G401.6 (cell line): ENCODE data around the gene DEFB129.
"Not testable (repeated sequence)": the region's sequence is repeated elsewhere in the genome, so short reads cannot be mapped to it uniquely, and the experiment has no call there.

Experiments used
- FAIRE-seq: peaks from 2 replicates; lab custom pipeline; 2012; peaks lifted over from hg19 to GRCh38; lab: Jason Lieb, UNC

DEFB129 gene, protein sequence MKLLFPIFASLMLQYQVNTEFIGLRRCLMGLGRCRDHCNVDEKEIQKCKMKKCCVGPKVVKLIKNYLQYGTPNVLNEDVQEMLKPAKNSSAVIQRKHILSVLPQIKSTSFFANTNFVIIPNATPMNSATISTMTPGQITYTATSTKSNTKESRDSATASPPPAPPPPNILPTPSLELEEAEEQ

GRCh38 chr20:226958-227357 lies at the start of gene DEFB129:
Gene DEFB129, plus strand, starts transcription at chr20:227258. Its CDS starts 31 bp downstream, at chr20:227289.
- FAIRE-seq, result no peak

DNA sequence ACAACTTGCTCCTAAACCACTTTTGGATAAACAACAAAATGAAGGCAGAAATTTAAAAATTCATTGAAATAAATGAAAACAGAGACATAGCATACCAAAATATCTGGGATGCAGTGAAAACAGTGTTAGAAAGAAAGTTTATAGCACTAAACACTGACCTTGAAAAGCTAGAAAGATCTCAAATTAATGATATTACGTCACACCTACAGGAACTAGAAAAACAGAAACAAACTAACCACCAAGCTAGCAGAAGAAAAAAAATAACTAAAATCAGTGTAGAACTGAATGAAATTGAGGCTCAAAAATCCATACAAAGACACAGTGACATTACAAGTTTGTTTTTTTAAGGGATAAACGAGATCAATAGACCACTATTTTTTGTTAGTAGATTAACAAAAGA lies 42.8 kb upstream of the DEFB129 start:
- FAIRE-seq, result no peak

- FAIRE-seq, result no peak
Measured at GRCh38 chr20:187733-188132, 39.3 kb upstream of the DEFB129 start.

DNA sequence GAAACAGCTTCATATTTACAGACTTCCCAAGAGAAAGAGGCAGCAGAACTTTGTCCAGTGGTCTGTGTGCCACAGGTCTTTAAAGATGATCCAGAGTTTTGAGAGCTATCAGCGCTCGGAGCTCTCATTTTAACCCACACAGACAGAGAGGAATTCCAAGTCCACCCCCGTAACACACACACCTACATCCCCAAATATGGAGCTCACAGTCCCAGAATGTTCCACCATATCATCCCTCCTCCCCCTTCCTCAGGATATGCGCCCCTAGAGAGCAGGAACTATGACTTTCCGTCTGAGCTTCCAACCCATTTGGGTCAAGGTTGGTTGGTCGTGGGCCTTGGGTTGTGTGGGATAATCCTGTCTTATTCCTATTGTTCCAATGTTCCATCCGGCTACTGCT lies 37.4 kb upstream of the DEFB129 start, which contains the start of gene DEFB128:
DEFB128 (minus strand) TSS at position 101 of the 400 bp plus-strand sequence; CDS start at position 13, 88 bp downstream.
- no peak for FAIRE-seq

- no peak for FAIRE-seq
Measured at GRCh38 chr20:198225-198624, 28.8 kb upstream of the DEFB129 start.

- FAIRE-seq, result no peak
Measured at GRCh38 chr20:199996-200395, 27.1 kb upstream of the DEFB129 start.

DNA sequence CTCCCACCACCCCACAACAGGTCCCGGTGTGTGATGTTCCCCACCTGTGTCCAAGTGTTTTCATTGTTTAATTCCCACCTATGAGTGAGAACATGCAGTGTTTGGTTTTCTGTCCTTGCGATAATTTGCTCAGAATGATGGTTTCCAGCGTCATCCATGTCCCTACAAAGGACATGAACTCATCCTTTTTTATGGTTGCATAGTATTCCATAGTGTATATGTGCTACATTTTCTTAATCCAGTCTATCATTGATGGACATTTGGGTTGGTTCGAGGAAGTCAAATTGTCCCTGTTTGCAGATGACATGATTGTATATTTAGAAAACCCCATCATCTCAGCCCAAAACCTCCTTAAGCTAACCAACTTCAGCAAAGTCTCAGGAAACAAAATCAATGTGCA lies 23.4 kb upstream of the DEFB129 start:
- FAIRE-seq, result not testable (repeated sequence)

GRCh38 chr20:208942-209566 lies 18.0 kb upstream of the DEFB129 start:
- FAIRE-seq, result peak; percentile 88

DNA sequence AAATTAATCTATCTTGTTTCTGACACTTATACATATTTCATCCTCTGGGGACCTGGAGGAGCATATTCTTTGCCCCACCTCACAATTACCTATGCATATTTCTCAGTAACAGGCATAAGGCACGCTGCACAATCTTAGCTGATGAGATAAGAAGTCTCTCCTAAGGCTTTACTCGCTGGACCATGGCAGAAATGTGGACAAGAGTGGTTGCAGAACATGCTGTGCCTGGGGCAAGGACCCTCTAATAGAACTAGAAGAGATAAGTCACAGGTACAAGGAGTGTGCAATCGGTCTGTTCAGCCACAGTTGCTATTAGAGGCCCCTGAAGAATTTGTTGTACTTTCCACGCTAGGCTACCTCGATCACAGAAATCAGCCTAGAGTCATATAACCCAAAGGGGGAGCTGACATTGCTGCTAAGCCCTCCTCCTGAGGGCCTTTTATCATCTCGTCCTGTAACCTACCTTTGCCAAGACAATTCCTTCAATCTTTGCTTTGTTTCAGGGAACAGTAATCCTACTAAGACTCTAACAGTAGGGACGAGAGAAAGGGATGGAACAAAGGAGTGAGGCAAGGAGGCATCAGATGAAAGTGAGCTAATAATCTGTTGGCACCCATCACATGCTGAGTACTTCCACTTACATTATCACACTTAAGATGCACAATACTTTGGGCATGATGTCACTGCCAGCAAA lies 16.1 kb upstream of the DEFB129 start:
- no peak for FAIRE-seq

DNA sequence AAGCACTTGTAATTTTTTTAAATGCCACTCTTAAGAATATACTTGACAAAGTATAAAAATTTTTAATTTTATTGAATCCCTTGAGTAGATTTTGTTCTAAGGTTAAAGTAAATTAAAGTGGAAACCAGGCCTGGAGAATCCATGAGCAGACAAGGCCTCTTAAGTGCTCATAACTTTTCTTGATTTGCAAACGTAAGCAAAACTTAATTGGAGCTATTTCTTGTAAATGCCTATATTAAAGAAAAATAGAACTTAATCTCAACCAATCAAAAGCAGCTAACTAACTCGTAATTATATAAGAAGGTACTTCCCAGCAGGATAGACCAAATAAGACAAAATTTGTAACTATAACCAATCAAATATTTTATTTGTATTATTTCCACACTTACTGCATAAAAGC lies 12.7 kb upstream of the DEFB129 start:
- no peak for FAIRE-seq

GRCh38 chr20:215796-216195 lies 11.3 kb upstream of the DEFB129 start:
- no peak for FAIRE-seq

DNA sequence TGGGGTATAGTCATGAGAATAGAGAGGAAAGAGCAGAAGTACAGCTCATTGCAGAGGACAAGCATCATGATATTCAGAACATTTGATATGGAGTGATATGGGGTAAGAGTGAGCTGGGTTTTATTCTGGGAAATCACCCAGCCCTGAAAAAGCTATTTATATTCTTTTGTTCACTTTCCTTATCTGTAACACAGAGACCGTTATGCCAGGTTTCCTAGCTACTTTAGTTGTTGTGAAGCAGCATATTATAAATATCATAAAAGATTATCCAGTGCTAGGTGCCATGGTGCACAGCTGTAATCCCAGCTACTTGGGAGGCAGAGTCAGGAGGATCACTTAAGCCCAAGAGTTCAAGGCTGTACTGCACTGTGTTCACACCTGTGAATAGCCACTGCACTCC lies 9.8 kb upstream of the DEFB129 start:
- FAIRE-seq, result no peak

- peak; percentile 78 for FAIRE-seq
Measured at GRCh38 chr20:219290-220115, 7.6 kb upstream of the DEFB129 start.

- FAIRE-seq, result no peak
Measured at GRCh38 chr20:221258-221830, 5.7 kb upstream of the DEFB129 start.

DNA sequence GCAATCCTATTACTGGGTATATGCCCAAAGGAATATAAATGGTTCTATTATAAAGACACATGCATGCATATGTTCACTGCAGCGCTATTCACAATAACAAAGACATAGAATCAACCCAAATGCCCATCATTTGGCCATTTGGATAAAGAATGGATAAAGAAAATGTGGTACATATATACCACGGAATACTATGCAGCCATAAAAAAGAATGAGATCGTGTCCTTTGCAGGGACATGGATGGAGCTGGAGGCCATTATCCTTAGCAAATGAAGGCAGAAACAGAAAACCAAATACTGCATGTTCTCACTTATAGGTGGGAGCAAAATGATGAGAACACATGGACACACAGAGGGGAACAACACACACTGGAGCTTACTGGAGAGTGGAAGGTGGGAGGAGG lies 1.2 kb upstream of the DEFB129 start:
- not testable (repeated sequence) for FAIRE-seq

- no peak for FAIRE-seq
Measured at GRCh38 chr20:227439-228105, 514 bp downstream of the DEFB129 start.

GRCh38 chr20:235891-236290 lies 8.8 kb downstream of the DEFB129 start:
- no peak for FAIRE-seq

- FAIRE-seq, result no peak
Measured at GRCh38 chr20:237489-237888, 10.4 kb downstream of the DEFB129 start.

DNA sequence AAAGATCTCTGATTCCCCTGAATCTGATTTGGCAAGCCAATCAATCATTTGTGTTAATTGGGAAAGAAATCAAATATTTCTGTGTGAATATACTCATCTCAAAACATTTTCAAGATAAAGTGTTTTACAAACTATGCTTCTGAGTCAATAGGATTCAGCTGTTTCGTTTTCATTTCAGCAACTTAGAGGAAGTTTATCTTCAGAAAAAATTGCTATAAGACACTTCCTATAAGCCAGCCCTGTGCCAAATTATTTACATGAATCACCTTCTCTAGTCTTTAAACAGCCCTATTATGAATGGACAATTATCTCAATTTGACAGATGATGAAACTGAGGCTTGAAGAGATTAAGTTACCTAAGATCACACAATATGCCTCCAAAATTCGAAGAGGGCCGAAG lies 10.9 kb downstream of the DEFB129 start:
- FAIRE-seq, result no peak

GRCh38 chr20:242905-243304 lies 15.8 kb downstream of the DEFB129 start:
- no peak for FAIRE-seq

DNA sequence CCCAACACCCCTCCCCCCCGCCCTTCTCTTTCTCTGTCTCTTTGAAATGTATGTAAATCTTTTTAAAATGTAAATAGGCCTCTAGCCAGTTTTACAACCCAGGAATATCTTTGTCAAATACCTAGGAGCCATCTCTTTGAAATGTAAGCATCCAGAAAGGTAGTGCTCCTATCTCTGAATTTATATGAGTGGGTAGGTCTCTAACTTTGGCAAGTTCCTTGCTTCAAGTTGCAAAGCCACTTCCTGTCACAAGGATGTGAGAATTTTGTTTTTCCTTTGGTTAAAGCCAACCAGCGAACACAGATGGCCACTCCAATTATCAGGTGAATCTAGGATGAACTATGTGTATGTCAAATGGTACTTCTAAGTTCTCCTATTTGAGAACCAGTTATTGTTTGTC lies 24.3 kb downstream of the DEFB129 start:
- FAIRE-seq, result no peak

DNA sequence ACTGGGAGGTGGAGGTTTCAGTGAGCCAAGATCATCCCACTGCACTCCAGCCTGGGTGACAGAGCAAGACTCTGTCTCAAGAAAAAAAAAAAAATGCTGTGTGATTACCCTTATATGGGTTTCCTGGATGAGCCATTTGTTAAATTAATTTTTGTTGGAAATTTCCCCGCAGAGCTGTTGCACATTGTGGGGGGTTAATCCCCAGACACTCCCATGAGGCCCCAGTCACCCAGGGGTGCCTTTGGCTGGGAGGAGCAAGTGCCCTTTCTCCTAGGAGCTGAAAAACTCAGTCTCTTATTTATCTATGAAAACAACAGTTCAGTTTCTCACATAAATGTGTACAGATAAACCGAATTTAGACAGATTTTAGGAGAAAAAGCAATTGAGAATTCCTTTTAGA lies 25.7 kb downstream of the DEFB129 start:
- no peak for FAIRE-seq
